Measurements from ENCODE around the gene OR8J1.

OR8J1 gene

DNA sequence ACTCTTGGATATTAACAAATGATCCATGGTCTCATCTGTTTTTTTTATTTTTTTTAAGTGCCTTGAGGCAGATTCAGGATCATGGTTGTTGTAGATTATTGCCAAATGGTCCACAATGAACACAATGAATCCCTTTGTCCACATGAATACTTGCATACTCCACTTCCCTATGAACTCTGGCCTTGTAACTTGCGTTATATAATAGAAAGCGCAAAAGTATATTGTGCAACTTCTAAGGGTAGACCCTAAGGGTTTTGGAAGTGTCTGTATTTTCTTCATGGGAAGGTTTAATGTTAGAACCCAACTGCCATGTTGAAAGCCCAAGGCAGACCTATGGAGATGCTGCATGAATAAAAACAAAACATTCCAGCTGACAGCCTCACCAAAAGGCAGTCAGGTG, 50.3 kb downstream of the OR8J1 start:
- no peak for DNase-seq
- TF ChIP-seq, protein P1, sequence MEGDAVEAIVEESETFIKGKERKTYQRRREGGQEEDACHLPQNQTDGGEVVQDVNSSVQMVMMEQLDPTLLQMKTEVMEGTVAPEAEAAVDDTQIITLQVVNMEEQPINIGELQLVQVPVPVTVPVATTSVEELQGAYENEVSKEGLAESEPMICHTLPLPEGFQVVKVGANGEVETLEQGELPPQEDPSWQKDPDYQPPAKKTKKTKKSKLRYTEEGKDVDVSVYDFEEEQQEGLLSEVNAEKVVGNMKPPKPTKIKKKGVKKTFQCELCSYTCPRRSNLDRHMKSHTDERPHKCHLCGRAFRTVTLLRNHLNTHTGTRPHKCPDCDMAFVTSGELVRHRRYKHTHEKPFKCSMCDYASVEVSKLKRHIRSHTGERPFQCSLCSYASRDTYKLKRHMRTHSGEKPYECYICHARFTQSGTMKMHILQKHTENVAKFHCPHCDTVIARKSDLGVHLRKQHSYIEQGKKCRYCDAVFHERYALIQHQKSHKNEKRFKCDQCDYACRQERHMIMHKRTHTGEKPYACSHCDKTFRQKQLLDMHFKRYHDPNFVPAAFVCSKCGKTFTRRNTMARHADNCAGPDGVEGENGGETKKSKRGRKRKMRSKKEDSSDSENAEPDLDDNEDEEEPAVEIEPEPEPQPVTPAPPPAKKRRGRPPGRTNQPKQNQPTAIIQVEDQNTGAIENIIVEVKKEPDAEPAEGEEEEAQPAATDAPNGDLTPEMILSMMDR (IDR thresholded peaks at IDR 0.05; ENCODE audit: low read depth, low read length): no peak

DNA sequence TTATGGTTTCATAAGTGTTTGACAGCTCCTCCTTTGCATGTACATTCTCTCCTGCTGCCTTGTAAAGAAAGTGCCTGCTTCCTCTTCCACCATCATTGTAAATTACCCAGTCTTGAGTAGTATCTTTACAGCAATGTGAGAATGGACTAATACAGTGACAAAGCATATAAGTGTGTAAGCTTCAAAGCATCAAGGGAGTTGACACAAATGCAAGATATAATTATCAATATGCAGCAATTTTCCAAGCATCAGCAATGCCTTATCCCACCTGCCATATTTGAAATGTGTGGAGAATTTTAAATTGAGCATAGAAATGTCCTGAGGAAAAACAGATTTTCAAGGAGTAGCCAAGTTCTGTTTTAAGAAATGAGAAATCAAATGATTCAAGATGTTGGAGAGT, 56.7 kb downstream of the OR8J1 start:
- H3K4me3 ChIP-seq (ENCODE audit: low read depth, low read length): no peak overlapping the region
- no peaks in the 10 kb centered on the region for H3K36me3 ChIP-seq
- no peaks in the 10 kb centered on the region for H3K4me1 ChIP-seq
- no peak for DNase-seq
- TF ChIP-seq, protein P1 (IDR thresholded peaks at IDR 0.05; ENCODE audit: low read depth, low read length): no peak
- no peaks in the 10 kb centered on the region for H3K9me3 ChIP-seq
- no peaks in the 10 kb centered on the region for H3K27me3 ChIP-seq

More for the DNA sequence above, 50.3 kb downstream of the OR8J1 start:
- Histone ChIP-seq H3K9me3 (no peaks in the 10 kb centered on the region), H3K4me3 (ENCODE audit: low read depth, low read length) (no peak overlapping the region), H3K36me3 (no peaks in the 10 kb centered on the region), H3K27me3 (no peaks in the 10 kb centered on the region), H3K4me1 (no peaks in the 10 kb centered on the region)

Measured in BE2C (cell line).